Measurements from ENCODE around the gene TENM3.

- no peak for TF ChIP-seq TOX (CRISPR knock-in tag; IDR thresholded peaks at IDR 0.05; ENCODE audit: borderline replicate concordance)
- no peak for TF ChIP-seq GLIS3 (CRISPR knock-in tag; IDR thresholded peaks at IDR 0.05)
- TF ChIP-seq, protein P1, sequence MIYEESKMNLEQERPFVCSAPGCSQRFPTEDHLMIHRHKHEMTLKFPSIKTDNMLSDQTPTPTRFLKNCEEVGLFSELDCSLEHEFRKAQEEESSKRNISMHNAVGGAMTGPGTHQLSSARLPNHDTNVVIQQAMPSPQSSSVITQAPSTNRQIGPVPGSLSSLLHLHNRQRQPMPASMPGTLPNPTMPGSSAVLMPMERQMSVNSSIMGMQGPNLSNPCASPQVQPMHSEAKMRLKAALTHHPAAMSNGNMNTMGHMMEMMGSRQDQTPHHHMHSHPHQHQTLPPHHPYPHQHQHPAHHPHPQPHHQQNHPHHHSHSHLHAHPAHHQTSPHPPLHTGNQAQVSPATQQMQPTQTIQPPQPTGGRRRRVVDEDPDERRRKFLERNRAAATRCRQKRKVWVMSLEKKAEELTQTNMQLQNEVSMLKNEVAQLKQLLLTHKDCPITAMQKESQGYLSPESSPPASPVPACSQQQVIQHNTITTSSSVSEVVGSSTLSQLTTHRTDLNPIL (CRISPR knock-in tag; IDR thresholded peaks at IDR 0.05; ENCODE audit: low read depth) = no peak
- TF ChIP-seq, protein P2, sequence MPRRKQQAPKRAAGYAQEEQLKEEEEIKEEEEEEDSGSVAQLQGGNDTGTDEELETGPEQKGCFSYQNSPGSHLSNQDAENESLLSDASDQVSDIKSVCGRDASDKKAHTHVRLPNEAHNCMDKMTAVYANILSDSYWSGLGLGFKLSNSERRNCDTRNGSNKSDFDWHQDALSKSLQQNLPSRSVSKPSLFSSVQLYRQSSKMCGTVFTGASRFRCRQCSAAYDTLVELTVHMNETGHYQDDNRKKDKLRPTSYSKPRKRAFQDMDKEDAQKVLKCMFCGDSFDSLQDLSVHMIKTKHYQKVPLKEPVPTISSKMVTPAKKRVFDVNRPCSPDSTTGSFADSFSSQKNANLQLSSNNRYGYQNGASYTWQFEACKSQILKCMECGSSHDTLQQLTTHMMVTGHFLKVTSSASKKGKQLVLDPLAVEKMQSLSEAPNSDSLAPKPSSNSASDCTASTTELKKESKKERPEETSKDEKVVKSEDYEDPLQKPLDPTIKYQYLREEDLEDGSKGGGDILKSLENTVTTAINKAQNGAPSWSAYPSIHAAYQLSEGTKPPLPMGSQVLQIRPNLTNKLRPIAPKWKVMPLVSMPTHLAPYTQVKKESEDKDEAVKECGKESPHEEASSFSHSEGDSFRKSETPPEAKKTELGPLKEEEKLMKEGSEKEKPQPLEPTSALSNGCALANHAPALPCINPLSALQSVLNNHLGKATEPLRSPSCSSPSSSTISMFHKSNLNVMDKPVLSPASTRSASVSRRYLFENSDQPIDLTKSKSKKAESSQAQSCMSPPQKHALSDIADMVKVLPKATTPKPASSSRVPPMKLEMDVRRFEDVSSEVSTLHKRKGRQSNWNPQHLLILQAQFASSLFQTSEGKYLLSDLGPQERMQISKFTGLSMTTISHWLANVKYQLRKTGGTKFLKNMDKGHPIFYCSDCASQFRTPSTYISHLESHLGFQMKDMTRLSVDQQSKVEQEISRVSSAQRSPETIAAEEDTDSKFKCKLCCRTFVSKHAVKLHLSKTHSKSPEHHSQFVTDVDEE (CRISPR knock-in tag; IDR thresholded peaks at IDR 0.05) = no peak
- no peak for TF ChIP-seq PATZ1 (CRISPR knock-in tag; IDR thresholded peaks at IDR 0.05; ENCODE audit: borderline replicate concordance)
- no peak for TF ChIP-seq ZFP30 (CRISPR knock-in tag; IDR thresholded peaks at IDR 0.05)
- TF ChIP-seq CSDC2 (CRISPR knock-in tag; IDR thresholded peaks at IDR 0.05) = no peak
Measured at GRCh38 chr4:182699795-182700194, 456.6 kb downstream of the TENM3 start.
